Skeletal muscle tissue (tissue), 4 donors: ENCODE measurements around the gene PRM2. TPM values are rescaled to one million over a fixed set of nuclear protein-coding genes. Genes with fewer than 3 reads are reported as not detected.

Experiments used
- H3K27ac ChIP-seq: one replicate; pipeline ENCODE4 v1.7.0; 2013; ENCODE audit warnings: mild to moderate bottlenecking, low read depth, low read length, inconsistent platforms
- H3K27me3 ChIP-seq, 3 donors: one replicate each; pipeline ENCODE4 v1.7.0; 2013; ENCODE audit warnings: low read length in 3 of 3; ENCODE audit not compliant: control insufficient read depth in 3 of 3, insufficient read depth in 3 of 3
- H3K36me3 ChIP-seq, 3 donors: one replicate each; pipeline ENCODE4 v1.7.0; 2013; ENCODE audit warnings: low read length in 3 of 3; ENCODE audit not compliant: control insufficient read depth in 3 of 3, insufficient read depth in 3 of 3
- H3K4me1 ChIP-seq, 3 donors: one replicate each; pipeline ENCODE4 v1.7.0; 2013; ENCODE audit warnings: low read length in 3 of 3, mild to moderate bottlenecking in 3 of 3; ENCODE audit not compliant: control insufficient read depth in 3 of 3, insufficient read depth in 3 of 3
- H3K4me3 ChIP-seq, 3 donors: one replicate each; pipeline ENCODE4 v1.7.0; 2013; ENCODE audit warnings: low read length in 3 of 3
- H3K9ac ChIP-seq, 3 donors: one replicate each; pipeline ENCODE4 v1.7.0; 2013; ENCODE audit warnings: low read length in 3 of 3, mild to moderate bottlenecking in 3 of 3, moderate library complexity in 2 of 3, low read depth in 1 of 3
- H3K9me3 ChIP-seq, 3 donors: one replicate each; pipeline ENCODE4 v1.7.0; 2013; ENCODE audit warnings: low read length in 3 of 3; ENCODE audit not compliant: control insufficient read depth in 3 of 3
- total RNA-seq: library from RNA; depleted of rRNA; stranded (reverse); fragments of >200 nt; gene quantifications from one replicate; pipeline ENCODE4 v1.2.3, GENCODE V29; 2014
- donor health status: Osteomylitis.

Gene PRM2
- total RNA-seq, 1 donor from 2014 or later = not detected

DNA sequence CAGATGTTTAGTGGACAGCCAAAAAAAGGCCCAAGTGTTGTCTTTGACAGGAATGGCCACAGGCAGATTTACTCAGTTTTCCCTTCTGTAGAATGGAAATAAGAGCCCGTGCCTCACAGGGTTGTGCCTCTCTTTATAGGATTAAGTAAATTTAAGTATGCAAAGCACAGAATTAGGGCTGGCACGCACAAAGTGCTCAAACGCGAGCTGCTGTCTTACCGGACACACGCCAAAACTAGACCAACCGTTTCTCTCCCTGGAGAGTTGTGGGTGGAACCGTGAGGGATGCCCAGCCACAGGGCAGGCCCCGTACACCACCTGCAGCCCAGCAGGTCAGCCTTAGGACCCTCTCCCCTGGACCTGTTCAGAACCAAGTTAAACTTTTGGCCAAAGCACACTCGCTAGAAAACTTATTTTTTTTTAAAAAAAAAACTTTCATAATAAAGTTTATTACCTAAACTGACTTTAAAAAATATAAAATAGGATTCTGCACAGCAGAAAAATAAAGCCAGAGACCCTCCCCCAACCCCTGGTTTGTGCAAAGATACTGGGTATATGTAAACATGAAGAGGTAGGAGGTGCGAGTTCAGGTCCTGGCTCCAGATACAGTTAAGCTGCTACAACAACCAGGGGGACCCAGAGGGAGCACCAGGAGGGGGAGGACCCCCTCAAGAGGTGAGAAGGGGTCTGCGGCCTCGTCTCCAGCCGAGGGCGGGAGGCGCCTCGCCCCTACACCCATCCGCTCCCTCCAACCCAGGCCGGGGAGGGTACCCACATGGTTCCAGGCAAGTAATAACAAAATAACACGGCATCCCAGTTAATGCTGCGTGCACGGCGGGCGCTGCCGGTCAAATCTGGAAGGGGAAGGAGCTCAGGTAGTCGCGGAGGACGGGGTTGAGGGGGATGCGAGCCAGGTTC lies 22.0 kb downstream of the PRM2 start:
- peak overlapping the region in 2 of 3 donors; percentile 29 to 79 for H3K9ac ChIP-seq
- H3K27me3 ChIP-seq = no peaks in the 10 kb centered on the region
- peak overlapping the region in 2 of 3 donors; percentile 50 to 71 for H3K4me3 ChIP-seq
- no peak overlapping the region for H3K27ac ChIP-seq
- no peaks in the 10 kb centered on the region for H3K36me3 ChIP-seq
- no peaks in the 10 kb centered on the region for H3K9me3 ChIP-seq
- peaks cover 19 to 30% (median 28%) of the 10 kb centered on the region in 3 donors for H3K4me1 ChIP-seq

DNA sequence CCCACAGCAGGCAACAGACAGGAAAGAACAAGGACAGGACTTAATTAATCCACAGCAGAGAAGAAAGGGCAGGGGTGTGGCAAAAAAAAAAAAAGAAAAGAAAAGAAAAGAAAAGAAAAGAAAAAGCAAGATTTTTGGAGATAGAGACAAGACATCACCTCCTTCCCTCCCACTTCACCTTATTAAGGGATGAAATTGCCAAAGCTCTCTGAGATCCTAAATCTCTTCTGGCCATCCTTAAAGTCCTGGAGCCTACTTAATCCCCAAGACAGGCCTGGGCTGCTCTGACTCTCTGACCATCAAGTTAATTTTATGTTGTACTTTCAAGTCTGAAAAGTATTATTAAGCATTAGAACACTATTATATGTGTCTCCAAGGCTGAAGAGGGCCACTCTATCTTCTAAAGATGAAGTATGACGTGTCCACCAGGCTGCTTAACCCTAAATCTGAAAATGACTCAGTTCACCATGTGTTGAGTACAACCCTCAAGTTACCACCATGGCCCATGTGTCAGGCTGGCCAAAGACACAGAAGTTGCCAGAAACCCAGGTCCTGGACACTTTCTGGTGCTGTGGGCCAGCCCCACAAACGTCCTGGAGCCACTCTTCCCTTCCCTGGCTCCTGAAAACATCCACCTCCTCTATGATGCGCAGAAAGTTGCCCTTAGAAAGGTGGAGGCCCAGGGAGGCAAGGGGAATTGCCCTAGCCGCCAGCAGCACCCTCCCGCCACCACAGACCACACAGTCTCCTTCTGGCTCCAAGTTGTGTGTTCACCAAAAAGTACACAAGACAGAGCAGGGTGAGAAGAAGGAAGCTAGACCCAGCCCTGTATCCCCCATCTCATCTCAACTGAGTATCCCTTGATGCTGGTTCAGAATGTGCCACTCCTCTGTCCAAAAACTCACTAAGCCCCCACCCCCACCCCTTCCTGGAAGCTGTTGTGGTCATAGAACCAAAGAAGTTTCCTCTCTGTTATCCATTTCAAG lies 23.0 kb downstream of the PRM2 start:
- Histone ChIP-seq H3K9me3 (no peaks in the 10 kb centered on the region), H3K27ac (no peak overlapping the region), H3K4me3 (no peak overlapping the region), H3K27me3 (no peaks in the 10 kb centered on the region), H3K9ac (peak overlapping the region in 1 of 3 donors; percentile 29), H3K36me3 (no peaks in the 10 kb centered on the region), H3K4me1 (peaks cover 13 to 22% (median 18%) of the 10 kb centered on the region in 3 donors)

DNA sequence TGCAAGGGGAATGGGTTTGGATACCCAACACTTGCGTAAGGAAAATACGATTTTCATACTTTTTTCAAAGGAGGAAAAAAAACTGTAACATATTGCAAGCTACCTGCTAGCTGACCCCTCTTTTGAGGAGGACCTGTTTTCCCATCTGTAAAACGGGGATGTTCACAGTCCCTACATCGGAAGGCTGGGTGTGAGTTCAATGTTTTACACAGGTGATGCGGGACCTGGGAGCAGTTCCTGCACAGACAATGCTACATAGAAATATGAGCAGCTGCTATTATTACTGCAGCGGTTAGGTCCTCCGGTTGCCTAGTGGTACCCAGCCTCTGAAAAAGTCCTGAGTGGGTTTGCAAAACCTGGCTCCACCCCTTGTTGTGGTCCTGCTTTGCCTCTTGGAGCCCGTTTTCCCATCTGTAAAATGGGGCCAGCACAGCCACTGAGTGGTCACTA lies 23.8 kb downstream of the PRM2 start:
- Histone ChIP-seq H3K27me3 (no peaks in the 10 kb centered on the region), H3K4me3 (no peak overlapping the region), H3K27ac (no peak overlapping the region), H3K9me3 (no peaks in the 10 kb centered on the region), H3K9ac (no peak overlapping the region), H3K4me1 (peaks cover 13 to 21% (median 15%) of the 10 kb centered on the region in 3 donors), H3K36me3 (no peaks in the 10 kb centered on the region)

GRCh38 chr16:11251525-11252481 lies 24.5 kb downstream of the PRM2 start:
- H3K4me1 ChIP-seq = peaks cover 6 to 14% (median 8%) of the 10 kb centered on the region in 3 donors
- H3K27me3 ChIP-seq = no peaks in the 10 kb centered on the region
- no peak overlapping the region for H3K27ac ChIP-seq
- no peak overlapping the region for H3K4me3 ChIP-seq
- no peak overlapping the region for H3K9ac ChIP-seq
- H3K36me3 ChIP-seq = no peaks in the 10 kb centered on the region
- H3K9me3 ChIP-seq = no peaks in the 10 kb centered on the region

GRCh38 chr16:11250786-11251524 lies 25.3 kb downstream of the PRM2 start:
- Histone ChIP-seq H3K9ac (no peak overlapping the region), H3K4me3 (no peak overlapping the region), H3K4me1 (peaks cover 5 to 12% (median 7%) of the 10 kb centered on the region in 3 donors), H3K9me3 (no peaks in the 10 kb centered on the region), H3K27ac (no peak overlapping the region), H3K36me3 (no peaks in the 10 kb centered on the region), H3K27me3 (no peaks in the 10 kb centered on the region)

- no peak overlapping the region for H3K4me3 ChIP-seq
- H3K27me3 ChIP-seq = no peaks in the 10 kb centered on the region
- H3K9ac ChIP-seq = no peak overlapping the region
- no peak overlapping the region for H3K27ac ChIP-seq
- no peaks in the 10 kb centered on the region for H3K9me3 ChIP-seq
- H3K4me1 ChIP-seq = peaks cover 5 to 12% (median 7%) of the 10 kb centered on the region in 3 donors
- H3K36me3 ChIP-seq = no peaks in the 10 kb centered on the region
Measured at GRCh38 chr16:11250091-11250785, 26.0 kb downstream of the PRM2 start.

DNA sequence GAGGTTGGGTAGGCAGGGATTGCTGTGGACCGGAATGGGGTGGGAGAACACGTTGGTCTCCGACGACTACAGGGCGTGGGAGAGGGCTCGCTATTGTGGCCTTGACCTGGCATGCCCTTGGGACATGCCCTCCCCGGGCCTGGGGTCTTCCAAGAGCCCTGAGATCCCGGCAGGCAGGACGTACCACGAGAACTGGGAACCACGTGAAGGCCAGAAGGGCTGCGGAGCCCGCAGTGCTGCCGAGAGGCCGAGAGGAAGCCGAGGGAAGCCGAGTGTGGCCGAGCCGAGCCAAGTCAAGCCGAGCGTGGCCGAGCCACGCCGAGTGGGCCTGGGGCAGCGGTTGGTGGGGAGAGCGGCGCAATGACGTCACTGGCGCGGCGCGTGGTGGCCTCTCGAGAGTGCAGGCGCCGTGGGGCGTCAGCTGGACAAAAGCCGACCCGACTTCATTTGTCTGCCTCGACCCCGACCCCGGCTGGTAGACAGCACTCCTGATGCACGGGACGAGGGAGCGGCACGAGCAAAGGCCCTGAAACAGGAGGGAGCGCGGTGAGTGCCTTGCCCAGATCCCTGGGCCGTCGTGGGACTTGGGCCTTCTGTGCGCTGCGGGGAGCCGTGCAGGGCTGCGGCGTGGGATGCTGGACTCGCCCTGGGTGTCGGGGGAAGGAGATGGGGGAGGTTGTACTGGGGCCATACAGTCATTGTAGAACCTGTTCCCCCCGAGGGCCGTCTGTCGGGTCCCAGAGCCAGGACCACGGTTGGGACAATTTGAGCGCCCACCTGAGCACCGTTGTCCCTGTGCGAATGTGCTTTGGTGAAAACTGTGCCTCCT lies 26.8 kb downstream of the PRM2 start:
- H3K4me1 ChIP-seq = peaks cover under 1 to 6% (median 5%) of the 10 kb centered on the region in 3 donors
- no peak overlapping the region for H3K9ac ChIP-seq
- no peak overlapping the region for H3K27ac ChIP-seq
- H3K9me3 ChIP-seq = no peaks in the 10 kb centered on the region
- no peaks in the 10 kb centered on the region for H3K27me3 ChIP-seq
- H3K36me3 ChIP-seq = no peaks in the 10 kb centered on the region
- no peak overlapping the region for H3K4me3 ChIP-seq

GRCh38 chr16:11248133-11248532 lies 28.1 kb downstream of the PRM2 start:
- H3K4me3 ChIP-seq = no peak overlapping the region
- H3K27ac ChIP-seq = no peak overlapping the region
- no peaks in the 10 kb centered on the region for H3K36me3 ChIP-seq
- H3K27me3 ChIP-seq = no peaks in the 10 kb centered on the region
- H3K4me1 ChIP-seq = peaks cover 0 to 2% (median 0%) of the 10 kb centered on the region in 3 donors
- no peaks in the 10 kb centered on the region for H3K9me3 ChIP-seq
- no peak overlapping the region for H3K9ac ChIP-seq
